Stimulated activated CD4-positive, alpha-beta T cell treated with anti-CD3 and anti-CD28 coated beads, Interleukin-12 subunit alpha, Interleukin-12 subunit beta, amount 100 ng/mL, for 4 hours (primary cell): Measurements from ENCODE around the gene JAKMIP2.
"Not testable (repeated sequence)": the region's sequence is repeated elsewhere in the genome, so short reads cannot be mapped to it uniquely, and the experiment has no call there.

ENCODE experiments used
- DNase-seq: peaks from one replicate; pipeline ENCODE4 v3.0.0-alpha.2; 2020

Gene JAKMIP2

DNA sequence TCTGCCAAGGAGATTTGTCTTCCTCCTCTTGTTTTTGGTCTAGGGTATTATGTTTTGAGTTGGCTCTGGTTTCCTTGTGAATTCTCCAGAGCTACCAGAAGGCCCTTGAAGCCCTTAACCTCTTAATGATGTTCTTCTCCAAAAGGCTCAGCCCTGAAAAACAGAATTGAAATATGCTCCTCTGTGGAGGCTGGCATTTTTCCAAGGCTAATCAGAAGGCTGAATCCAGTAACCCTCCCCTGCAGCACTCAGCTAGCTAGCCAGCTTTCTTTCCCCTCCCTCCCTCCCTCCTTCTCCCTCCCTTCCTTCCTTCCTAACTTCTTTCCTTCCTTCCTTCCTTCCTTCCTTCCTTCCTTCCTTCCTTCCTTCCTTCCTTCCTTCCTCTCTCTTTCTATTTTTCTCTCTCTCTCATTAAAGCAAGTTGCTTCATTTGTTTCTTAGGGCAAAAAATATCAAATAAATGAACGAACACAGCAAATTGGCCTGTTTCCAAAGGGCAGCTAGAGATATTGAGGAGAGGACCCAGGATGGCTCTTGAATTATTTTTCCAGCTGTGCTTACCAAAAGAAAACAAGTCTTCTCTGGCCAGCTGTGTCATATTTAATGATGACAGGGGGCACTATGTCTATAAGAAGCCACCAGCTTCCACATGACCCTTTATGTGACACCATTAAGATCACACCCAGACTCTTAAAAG lies 38.7 kb downstream of the JAKMIP2 start:
- no peak for DNase-seq

GRCh38 chr5:147743012-147743411 lies 39.5 kb downstream of the JAKMIP2 start:
- DNase-seq: no peak

DNA sequence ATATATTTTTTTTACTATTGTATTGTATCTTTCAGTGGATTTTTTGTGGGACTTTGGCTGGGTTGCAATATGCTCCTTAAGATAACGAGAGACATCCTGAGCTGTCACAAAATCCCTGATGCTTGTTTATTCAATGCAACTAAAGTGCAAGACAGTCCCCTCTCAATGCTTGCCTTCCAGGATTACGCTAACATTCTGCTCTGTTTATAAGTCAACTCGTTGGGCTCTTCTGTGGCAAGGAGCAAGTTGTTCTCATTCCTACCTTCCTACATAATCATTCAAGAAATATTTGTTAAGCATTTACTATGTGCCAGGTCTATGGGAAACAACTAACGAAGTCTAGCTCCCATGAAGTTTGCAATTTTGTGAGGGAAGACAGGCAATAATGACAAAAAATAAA lies 40.4 kb downstream of the JAKMIP2 start:
- no peak for DNase-seq

- DNase-seq: no peak
Measured at GRCh38 chr5:147740864-147741263, 41.7 kb downstream of the JAKMIP2 start.

DNA sequence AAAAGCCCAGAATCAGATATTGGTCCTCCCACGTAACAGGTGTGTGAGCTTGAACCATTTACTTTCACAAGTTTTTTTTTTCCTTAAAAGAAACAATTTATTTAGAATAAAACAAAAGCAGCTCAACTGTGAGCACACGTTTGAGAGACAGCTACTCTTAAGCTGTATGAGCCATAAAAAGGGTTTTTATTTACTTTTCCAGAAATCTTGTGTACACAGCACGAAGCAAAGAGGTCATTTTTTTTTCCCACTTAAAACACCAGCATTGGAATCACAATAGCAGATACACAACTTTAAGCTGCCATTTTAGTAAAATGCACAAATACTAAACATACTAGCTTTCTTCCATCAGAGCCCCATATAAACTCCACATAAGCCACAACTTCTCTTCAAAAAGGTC lies 44.6 kb downstream of the JAKMIP2 start:
- DNase-seq: no peak

- DNase-seq: no peak
Measured at GRCh38 chr5:147735621-147736125, 46.9 kb downstream of the JAKMIP2 start.

- DNase-seq: no peak
Measured at GRCh38 chr5:147734894-147735293, 47.6 kb downstream of the JAKMIP2 start.

DNA sequence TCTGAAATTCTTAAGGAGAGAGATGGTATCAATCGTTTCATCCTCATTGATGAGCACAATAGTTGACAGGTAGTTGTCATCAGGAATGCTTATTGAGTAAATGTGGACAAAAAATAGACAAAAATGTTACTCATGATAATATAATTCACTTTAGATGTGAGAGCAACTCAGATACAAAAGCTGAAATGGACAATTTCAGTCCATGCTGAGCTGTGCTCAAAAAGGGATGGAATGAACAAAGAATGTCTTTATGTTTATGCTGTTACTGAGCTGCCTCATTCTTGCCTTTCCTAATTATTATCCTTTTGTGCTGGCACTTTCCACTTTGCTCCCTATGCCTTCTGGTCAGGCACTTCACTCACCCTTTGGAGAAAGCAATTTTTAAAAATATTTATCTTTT lies 49.5 kb downstream of the JAKMIP2 start:
- DNase-seq: no peak

- no peak for DNase-seq
Measured at GRCh38 chr5:147732291-147732883, 50.1 kb downstream of the JAKMIP2 start.

DNA sequence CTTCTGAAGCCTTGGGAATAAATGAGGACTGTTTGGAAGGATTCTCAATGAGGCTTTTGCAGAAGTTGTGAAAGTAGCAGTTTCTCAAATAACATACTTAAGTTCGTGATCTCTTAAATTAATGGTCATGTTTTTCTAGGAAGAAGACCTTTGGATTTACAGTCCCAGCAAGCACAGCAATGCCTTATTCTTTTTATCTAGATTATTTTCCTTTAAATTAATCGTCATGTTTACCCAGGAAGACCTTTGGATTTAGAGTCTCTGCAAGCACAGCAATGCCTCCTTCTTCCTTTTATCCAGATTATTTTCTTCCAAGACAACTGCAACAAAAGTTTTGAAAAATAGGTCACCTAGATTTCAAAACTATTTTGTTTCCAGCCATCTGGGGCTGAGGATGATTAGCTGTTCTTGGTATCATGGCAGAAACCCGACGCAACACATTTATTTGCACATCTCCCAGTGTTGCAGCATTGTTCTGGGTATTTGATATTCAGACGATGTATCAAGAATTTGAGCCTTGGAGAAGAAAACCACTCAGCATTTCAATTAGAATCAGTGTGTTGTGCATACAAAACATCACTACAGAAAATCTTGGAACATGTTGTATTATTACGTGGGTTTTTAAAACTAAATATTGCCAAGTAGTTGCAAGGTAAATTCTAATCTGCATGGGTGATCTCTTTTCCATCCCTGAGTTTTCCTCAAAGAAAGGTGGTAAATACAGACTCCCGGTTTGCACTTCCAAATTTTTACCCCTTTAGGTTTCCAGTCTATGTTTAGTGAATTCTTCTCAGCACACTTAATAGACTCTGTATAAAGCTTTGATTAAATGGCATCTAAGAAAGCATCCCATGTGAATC lies 50.9 kb downstream of the JAKMIP2 start:
- DNase-seq: no peak

DNA sequence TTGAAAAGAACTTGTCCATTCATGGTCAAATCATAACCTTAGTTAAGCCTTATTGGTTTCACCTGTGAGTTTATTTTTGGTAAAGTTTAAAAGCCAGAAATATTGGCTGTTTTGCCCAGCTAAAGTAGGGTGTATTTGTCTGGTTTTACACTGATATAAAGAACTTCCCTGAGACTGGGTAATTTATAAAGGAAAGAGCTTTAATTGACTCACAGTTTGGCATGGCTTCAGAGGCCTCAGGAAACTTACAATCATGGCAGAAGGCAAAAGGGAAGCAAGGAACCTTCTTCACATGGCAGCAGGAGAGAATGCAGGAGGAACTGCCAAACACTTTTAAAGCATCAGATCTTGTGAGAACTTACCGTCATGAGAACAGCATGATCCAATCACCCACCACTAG lies 55.3 kb downstream of the JAKMIP2 start:
- DNase-seq: no peak

GRCh38 chr5:147721191-147721960 lies 61.2 kb downstream of the JAKMIP2 start:
- not testable (repeated sequence) for DNase-seq

DNA sequence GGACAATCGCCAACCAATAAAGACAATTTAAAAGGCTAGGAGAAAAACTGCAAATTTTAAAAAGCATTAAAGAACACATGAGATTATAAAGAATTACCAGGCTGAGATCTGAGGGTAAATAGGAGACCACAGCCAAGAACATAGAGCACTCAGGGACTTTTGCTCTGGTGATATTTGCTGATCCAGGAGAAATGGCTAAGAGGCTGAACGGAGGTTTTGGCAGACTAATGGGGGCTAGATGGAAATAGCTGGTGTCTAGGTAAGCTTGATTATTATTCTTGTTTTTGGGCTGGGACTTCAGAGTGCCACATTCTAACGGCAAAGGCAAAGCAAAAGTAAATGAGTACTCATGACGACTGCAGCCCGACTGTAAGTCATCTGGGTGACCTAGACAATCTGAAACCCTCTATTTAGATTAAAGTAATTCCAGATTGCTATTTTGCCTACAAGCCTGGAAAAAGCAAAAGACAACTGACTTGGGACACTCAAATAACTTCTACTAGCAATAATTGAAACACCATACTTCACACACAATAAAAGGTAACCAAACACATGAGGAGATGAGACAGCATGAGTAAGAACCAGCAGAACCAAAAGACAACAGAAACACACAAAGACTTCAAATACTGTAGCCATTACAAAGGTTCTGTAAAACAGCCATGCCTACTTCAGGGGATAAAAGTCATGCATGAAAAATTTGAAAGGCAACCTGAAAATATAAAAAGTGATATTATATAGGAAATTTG lies 68.8 kb downstream of the JAKMIP2 start:
- DNase-seq: no peak

DNA sequence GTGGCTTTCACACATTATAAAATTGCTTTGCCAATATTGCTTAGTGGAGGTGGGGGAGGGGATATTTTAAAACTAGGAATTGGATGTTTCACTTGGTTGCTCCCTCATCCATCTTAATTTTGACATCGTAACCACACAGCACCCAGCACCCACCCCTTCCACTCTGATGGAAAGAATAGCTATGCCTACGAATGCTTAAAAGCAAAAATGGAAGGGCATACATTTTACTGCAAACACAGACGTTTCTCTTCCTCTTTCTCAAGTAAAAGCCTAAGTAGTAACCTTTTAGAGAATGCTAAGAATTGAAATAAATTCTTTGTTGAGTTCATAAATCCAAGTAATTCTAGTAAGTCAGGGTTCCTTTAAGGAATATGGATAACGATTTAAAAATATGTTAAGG lies 69.9 kb downstream of the JAKMIP2 start:
- no peak for DNase-seq

- no peak for DNase-seq
Measured at GRCh38 chr5:147712019-147712418, 70.5 kb downstream of the JAKMIP2 start.

DNA sequence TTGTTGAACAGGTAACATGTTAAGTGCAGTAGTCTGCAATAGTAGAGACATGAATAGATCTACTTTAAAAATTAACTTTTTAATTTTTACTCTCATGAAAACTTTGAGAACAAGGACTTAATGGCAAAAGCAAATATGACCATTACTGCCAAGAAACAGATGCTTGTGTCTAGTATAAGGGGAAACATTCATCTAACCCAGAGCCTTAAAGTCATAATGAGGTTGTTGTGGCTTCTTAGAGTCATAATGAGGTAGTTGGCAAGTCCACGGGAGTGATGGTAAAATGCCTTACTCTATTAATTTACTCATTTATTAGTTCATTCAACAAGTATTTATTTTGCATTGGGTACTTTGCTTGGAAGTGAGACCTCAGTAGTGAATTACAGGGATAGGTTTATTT lies 71.5 kb downstream of the JAKMIP2 start:
- no peak for DNase-seq

DNA sequence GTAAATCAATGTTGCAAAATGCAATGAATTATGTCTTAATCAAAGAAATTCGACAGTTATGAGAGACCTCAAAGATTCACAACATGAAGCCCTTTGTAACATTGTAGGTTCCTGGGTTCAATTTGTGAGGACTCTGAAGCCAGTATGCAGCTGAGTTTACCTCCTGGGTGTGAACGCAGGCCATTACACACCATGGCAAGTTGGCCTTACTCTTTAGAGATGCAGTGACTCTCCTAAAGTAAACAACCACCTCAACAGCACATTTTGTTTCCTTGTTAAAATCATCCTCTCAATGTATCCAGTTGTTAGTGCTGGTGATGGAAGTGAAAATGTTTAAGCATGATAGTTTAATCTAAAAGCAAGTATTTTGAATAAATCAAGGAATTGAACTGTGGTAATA lies 73.8 kb downstream of the JAKMIP2 start:
- no peak for DNase-seq

- no peak for DNase-seq
Measured at GRCh38 chr5:147704544-147704943, 78.0 kb downstream of the JAKMIP2 start.

DNA sequence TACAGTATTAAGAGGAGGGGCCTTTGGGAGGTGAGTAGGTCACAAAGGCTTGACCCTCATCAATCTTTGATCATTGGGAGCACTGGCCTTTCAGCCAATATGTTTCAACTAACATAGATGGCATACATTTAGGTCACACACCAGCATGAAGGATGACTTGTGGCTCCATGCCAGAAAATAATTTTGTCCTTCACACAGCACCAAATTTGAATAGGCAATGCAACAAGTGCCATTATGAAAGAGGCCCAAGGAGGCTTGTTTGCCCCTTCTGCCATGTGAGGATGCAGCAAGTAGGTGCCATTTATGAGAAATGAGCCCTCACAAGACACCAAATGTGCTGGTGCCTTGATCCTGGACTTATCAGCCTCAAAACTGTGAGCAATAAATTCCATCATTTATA lies 81.1 kb downstream of the JAKMIP2 start:
- DNase-seq: no peak

DNA sequence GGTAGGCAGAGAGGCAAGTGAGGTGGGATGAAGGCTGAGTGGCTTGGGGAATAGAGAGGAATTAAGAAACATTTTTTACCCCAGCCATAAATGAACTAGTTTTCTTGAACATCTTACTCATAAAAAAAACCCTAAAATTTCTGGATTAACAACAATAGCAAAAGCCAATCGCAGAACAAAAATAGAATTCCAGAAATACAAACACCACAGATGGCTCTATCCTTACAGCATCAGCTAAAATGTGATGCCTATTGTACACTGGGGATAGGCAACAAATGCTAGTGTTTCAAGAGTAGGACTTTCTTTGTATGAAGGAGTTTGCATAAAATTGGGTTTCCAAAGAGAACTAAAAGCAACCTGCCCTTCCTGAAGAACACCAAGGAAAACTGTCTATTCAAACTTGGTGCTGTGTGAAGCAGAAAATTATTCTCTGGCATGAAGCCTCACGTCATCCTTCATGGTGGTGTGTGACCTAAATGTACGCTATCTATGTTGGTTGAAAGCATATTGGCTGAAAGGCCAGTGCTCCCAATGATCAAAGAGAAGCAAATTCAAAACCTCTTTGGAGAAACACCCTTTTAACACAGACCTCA lies 82.9 kb downstream of the JAKMIP2 start:
- DNase-seq: no peak

- DNase-seq: no peak
Measured at GRCh38 chr5:147697380-147697779, 85.1 kb downstream of the JAKMIP2 start.

DNA sequence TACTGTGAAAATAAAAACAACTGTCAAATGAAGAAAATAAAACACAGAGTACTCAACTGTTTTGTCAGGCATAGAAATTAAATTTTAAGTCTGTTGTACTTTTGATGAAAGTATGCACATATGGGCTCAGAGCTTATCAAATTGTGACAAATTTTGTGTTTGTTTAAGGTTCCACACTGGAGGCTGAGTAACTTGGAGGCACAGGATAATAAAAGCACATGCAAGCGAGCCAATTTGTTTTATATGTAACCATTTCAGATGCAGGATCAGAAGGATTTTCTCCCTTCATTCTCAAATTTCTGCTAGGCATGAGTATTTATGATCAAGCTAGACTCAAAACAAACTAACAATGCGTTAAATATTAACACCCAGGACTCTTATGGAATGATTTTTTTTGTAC lies 87.8 kb downstream of the JAKMIP2 start:
- DNase-seq: no peak
